GM15510 (cell line): ENCODE data around the gene RETN.

ENCODE experiments used
- POLR2A ChIP-seq: IDR thresholded peaks from 3 replicates; pipeline ENCODE4 v1.6.1; 2011; ENCODE audit warnings: borderline replicate concordance; ENCODE audit not compliant: insufficient read length; ENCODE audit errors: extremely low read depth

The RETN gene

GRCh38 chr19:7701654-7702457 lies 33.0 kb downstream of the RETN start, which contains the start of gene FCER2:
TSS of gene FCER2 (minus strand) at chr19:7702131. CDS start at chr19:7699760, 2,371 bp downstream.
- TF ChIP-seq POLR2A = peak; percentile 19

- TF ChIP-seq POLR2A = no peak
These were observed 34.5 kb downstream of the RETN start for GRCh38 chr19:7703332-7703731.

GRCh38 chr19:7704280-7705060 lies 35.6 kb downstream of the RETN start:
- TF ChIP-seq POLR2A = no peak

GRCh38 chr19:7705387-7706187 lies 36.7 kb downstream of the RETN start:
- TF ChIP-seq POLR2A = no peak

GRCh38 chr19:7706188-7706954 lies 37.5 kb downstream of the RETN start:
- TF ChIP-seq POLR2A = no peak

- no peak for TF ChIP-seq POLR2A
These were observed 38.2 kb downstream of the RETN start for GRCh38 chr19:7706955-7707456.

- no peak for TF ChIP-seq POLR2A
These were observed 41.1 kb downstream of the RETN start for GRCh38 chr19:7709932-7710460.

GRCh38 chr19:7710616-7711015 lies 41.8 kb downstream of the RETN start:
- TF ChIP-seq POLR2A = no peak

- TF ChIP-seq POLR2A = no peak
These were observed 46.8 kb downstream of the RETN start for GRCh38 chr19:7715671-7716070.

- TF ChIP-seq POLR2A = no peak
These were observed 47.9 kb downstream of the RETN start for GRCh38 chr19:7716762-7717161.

GRCh38 chr19:7718668-7719067 lies 49.8 kb downstream of the RETN start:
- TF ChIP-seq POLR2A = no peak
